Erythroblast (primary cell): ENCODE data around the gene ZYG11B.
"Not testable (repeated sequence)": the region's sequence is repeated elsewhere in the genome, so short reads cannot be mapped to it uniquely, and the experiment has no call there.

Experiments used
- DNase-seq, 2 experiments: peaks; one replicate each; lab custom pipeline; 2025; lab: John Stamatoyannopoulos, UW
- GATA1 ChIP-seq: IDR thresholded peaks from 2 replicates; pipeline ENCODE4 v1.6.1; 2011; ENCODE audit warnings: low read depth, mild to moderate bottlenecking, control low read depth, low read length, moderate library complexity
- POLR2A ChIP-seq: IDR thresholded peaks from 2 replicates; pipeline ENCODE4 v1.6.1; 2011; ENCODE audit warnings: mild to moderate bottlenecking, low read length

Gene ZYG11B

GRCh38 chr1:52759908-52760307, 33.7 kb downstream of the ZYG11B start:
- TF ChIP-seq POLR2A (no peak), GATA1 (no peak)
- no peak for DNase-seq

DNA sequence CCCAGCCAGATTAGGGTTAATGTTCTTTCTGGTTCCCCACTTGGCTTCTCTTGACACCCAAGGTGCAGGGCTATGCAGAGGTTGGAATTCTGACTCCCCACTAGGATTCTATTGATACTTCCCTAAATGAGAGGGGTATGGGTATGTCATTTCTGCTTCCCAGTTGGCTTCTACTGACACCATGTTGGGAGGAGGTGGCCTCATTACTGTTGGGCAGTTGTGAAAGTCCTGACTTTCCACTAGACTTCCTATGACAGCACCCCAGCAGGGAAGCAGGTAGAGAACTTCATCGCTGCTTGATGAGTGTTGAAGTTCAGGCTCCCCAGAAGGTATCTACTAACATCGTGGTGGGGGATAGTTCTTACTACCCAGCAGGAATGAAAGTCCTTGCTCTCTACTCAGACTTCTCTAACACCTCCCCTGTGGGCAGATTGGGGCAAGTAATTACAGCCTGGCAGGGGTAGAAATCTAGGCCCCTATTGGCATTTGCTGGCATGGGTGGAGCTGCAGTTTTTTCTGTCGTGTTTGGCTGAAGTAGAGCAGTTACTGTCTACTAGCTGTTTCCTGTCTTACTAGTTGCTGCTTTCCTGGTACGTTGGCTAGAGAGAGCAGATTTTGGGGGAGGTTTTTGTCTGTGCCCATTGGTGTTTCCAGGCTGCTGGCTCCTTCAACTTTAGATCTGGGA, 41.5 kb downstream of the ZYG11B start:
- no peak for TF ChIP-seq POLR2A
- no peak for TF ChIP-seq GATA1
- DNase-seq = no peak

DNA sequence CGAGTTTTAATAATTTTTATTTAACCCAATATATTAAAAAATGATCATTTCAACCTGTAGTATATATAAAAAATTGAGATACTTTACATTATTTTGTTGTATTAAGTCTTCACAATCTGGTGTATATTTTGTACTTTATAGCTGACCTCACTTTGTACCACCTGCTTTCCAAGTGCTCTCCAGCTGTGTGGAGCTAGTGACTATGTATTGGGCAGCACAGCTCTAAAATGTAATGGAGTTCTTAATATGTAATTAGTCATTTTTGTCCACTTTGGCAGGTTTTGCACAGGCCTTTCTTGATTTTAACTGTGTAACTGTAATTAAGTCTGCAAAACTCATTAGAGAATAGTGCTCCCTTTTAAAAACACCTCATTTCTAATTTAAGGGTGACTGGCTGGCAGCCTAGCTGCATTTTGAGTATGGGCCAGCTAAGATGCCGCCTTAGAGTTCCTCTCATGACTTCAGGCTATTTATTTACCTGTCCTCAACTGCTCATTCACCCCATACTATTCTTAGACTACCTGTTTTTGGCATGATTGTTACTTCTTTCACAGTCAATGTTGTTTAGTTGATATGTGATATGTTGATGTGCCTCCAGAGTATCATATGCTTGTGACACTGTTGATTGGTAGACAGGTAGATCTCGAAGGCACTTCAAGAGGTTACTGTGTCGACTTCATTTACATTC, 43.2 kb downstream of the ZYG11B start:
- no peak for TF ChIP-seq POLR2A
- no peak for TF ChIP-seq GATA1
- DNase-seq = no peak

DNA sequence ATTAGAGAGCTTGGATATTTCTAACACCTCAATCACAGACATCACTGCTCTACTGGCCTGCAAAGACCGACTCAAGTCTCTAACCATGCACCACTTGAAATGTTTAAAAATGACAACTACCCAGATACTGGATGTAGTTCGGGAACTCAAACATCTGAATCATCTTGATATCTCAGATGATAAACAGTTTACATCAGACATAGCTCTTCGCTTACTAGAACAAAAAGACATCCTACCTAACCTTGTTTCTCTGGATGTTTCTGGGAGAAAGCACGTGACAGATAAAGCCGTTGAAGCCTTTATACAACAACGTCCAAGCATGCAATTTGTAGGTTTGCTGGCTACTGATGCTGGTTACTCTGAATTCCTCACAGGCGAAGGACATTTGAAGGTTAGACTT, 45.1 kb downstream of the ZYG11B start:
- TF ChIP-seq POLR2A (no peak), GATA1 (no peak)
- no peak for DNase-seq

DNA sequence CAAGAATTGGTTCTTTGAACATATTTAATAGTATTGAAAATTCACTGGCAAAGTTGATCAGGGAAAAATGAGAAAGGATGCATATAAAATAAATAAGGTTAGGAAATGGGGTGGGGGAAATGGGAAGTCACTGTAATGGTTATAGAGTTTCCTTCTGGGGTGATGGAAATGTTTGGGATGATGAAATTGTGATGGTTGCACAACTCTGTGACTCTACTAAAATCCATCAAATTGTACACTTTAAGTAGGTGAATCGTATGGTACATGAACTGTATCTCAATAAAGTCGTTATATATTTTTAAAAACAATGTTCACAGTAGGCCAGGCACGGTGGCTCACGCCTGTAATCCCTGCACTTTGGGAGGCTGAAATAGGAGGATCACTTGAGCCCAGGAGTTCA, 59.9 kb downstream of the ZYG11B start:
- TF ChIP-seq GATA1 (no peak), POLR2A (no peak)
- no peak for DNase-seq

- not testable (repeated sequence) for DNase-seq
Observed at GRCh38 chr1:52790429-52790828, 64.2 kb downstream of the ZYG11B start.

- no peak for DNase-seq
- no peak for TF ChIP-seq GATA1
- no peak for TF ChIP-seq POLR2A
Observed at GRCh38 chr1:52792036-52792435, 65.8 kb downstream of the ZYG11B start.

- DNase-seq = not testable (repeated sequence)
Observed at GRCh38 chr1:52793717-52794116, 67.5 kb downstream of the ZYG11B start.

GRCh38 chr1:52795464-52795863, 69.2 kb downstream of the ZYG11B start:
- TF ChIP-seq GATA1 = no peak
- TF ChIP-seq POLR2A = no peak
- no peak for DNase-seq

GRCh38 chr1:52798331-52798730, 72.1 kb downstream of the ZYG11B start:
- no peak for DNase-seq
- no peak for TF ChIP-seq POLR2A
- TF ChIP-seq GATA1 = no peak

- TF ChIP-seq GATA1 (no peak), POLR2A (no peak)
- DNase-seq = no peak
Observed at GRCh38 chr1:52801011-52801410, 74.8 kb downstream of the ZYG11B start.

- DNase-seq = not testable (repeated sequence)
Observed at GRCh38 chr1:52804083-52804482, 77.8 kb downstream of the ZYG11B start.

DNA sequence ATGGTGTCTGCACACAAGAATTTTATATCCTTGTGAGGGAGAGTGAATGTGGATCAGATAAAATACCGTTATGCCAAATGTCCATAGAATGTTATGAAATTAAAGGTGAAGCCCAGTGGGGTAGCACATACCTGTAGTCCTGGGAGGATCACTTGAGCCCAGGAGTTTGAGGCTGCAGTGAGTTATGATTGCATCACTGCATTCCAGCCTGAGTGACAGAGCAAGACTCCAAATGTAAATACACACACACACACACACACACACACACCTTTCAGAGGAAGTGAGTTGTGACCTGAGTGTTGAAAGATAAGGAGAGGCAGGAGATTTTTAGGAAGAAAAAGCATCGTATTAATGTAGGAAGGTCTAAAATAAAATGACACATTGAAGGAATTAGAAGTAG, 88.2 kb downstream of the ZYG11B start:
- DNase-seq = no peak
- no peak for TF ChIP-seq GATA1
- no peak for TF ChIP-seq POLR2A

- DNase-seq = not testable (repeated sequence)
Observed at GRCh38 chr1:52820830-52821229, 94.6 kb downstream of the ZYG11B start.

- peak; percentile 8 to 45 for DNase-seq
- no peak for TF ChIP-seq POLR2A
Observed at GRCh38 chr1:52825868-52826267, 99.6 kb downstream of the ZYG11B start.

- DNase-seq = no peak
- TF ChIP-seq POLR2A (no peak), GATA1 (no peak)
Observed at GRCh38 chr1:52834798-52835197, 108.5 kb downstream of the ZYG11B start.

DNA sequence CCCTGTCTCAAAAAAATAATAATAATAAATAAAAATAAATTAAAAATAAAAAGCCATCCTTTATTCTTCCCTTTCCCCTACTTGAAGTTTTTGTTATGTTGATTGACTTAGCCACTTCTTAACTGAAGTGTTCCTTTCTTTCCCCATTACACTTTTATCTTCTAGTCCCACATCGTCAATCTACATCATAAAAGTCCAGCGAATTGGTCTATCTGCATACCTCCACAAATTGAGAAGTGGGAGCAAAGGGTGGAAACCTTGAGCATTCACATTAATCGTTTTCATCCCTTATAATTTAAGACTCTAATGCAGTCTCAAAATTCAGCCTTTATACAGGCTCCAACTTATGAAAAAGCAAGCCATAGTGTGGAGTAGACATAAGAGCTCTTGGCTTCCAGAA, 109.8 kb downstream of the ZYG11B start:
- TF ChIP-seq POLR2A (no peak), GATA1 (no peak)
- DNase-seq = no peak

DNA sequence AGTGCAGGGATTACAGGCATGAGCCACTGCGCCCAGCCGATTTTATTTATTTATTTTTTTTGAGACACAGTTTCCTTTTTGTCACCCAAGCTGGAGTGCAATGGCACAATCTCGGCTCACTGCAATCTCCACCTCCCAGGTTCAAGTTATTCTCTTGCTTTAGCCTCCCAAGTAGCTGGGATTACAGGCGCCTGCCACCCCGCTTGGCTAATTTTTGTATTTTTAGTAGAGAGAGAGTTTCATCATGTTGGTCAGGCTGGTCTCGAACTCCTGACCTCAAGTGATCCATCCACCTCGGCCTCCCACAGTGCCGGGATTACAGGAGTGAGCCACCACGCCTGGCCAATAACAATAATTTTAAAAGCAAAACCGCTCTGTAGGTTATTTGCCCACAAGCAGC, 112.9 kb downstream of the ZYG11B start:
- not testable (repeated sequence) for DNase-seq
